WTC11 (cell line): ENCODE measurements around the gene MACROD2. TPM values are rescaled to one million over a fixed set of nuclear protein-coding genes. Genes with fewer than 3 reads are reported as not detected.

ENCODE experiments used
- ATAC-seq: fragments of 200-7000 bp; cut with Tn5 transposase; 2 replicates; pipeline ENCODE4 v1.10.0; 2021; ENCODE audit warnings: mild to moderate bottlenecking, moderate library complexity
- CTCF ChIA-PET: fragments of 300-600 bp; sonication (Branson Sonifier 250); formaldehyde crosslinking; loops from one replicate; lab custom pipeline; 2021; ENCODE audit warnings: antibody characterized with exemption; lab: Charles Lee
- POLR2A ChIA-PET: fragments of 350-600 bp; sonication (Branson Sonifier 250); formaldehyde crosslinking; loops from one replicate; lab custom pipeline; 2021; ENCODE audit warnings: antibody characterized with exemption; lab: Charles Lee
- DNase-seq: peaks from one replicate; pipeline ENCODE4 v3.0.0; 2021; ENCODE audit warnings: low spot score
- H3K27ac Mint-ChIP-seq: 2 replicates; pipeline ENCODE4 v1.8.0; 2021; ENCODE audit warnings: mixed read lengths
- H3K27me3 Mint-ChIP-seq: 2 replicates; pipeline ENCODE4 v1.8.0; 2021; ENCODE audit warnings: low read depth, mild to moderate bottlenecking, moderate library complexity, mixed read lengths
- H3K36me3 Mint-ChIP-seq: 2 replicates; pipeline ENCODE4 v1.8.0; 2021; ENCODE audit warnings: mixed read lengths
- H3K4me1 Mint-ChIP-seq: 2 replicates; pipeline ENCODE4 v1.8.0; 2022; ENCODE audit warnings: mixed read lengths
- H3K4me3 Mint-ChIP-seq: 2 replicates; pipeline ENCODE4 v1.8.0; 2021; ENCODE audit warnings: mild to moderate bottlenecking, moderate library complexity, mixed read lengths
- H3K9me3 Mint-ChIP-seq: 2 replicates; pipeline ENCODE4 v1.8.0; 2021; ENCODE audit warnings: mixed read lengths
- ARID4B ChIP-seq: sonication (generic); formaldehyde crosslinking; IDR thresholded peaks from 2 replicates; pipeline ENCODE4 v1.8.0; 2023; ENCODE audit warnings: missing genetic modification reagents, mild to moderate bottlenecking, borderline replicate concordance
- CBFB ChIP-seq: sonication (generic); formaldehyde crosslinking; IDR thresholded peaks from 2 replicates; pipeline ENCODE4 v1.8.1; 2022; ENCODE audit warnings: mild to moderate bottlenecking, low read depth, missing genetic modification reagents
- CREM ChIP-seq: sonication (generic); formaldehyde crosslinking; IDR thresholded peaks from 2 replicates; pipeline ENCODE4 v1.8.1; 2022; ENCODE audit warnings: mild to moderate bottlenecking, missing genetic modification reagents, moderate library complexity
- ERG ChIP-seq: fragments of 250-450 bp; sonication (Bioruptor Pico); IDR thresholded peaks from 2 replicates; pipeline ENCODE4 v1.8.0; 2021; ENCODE audit warnings: mild to moderate bottlenecking
- ETV6 ChIP-seq: sonication (generic); formaldehyde crosslinking; IDR thresholded peaks from 2 replicates; pipeline ENCODE4 v1.8.1; 2022; ENCODE audit warnings: mild to moderate bottlenecking, missing genetic modification reagents
- GRHL2 ChIP-seq: fragments of 250-450 bp; sonication (Bioruptor Pico); IDR thresholded peaks from 2 replicates; pipeline ENCODE4 v1.8.0; 2022; ENCODE audit warnings: mild to moderate bottlenecking, moderate library complexity; ENCODE audit not compliant: insufficient replicate concordance, severe bottlenecking
- GTF2I ChIP-seq: fragments of 250-450 bp; sonication (Bioruptor Pico); conservative IDR thresholded peaks from 2 replicates; pipeline ENCODE4 v1.4.0; 2021; ENCODE audit warnings: mild to moderate bottlenecking
- KAT7 ChIP-seq: sonication (generic); formaldehyde crosslinking; IDR thresholded peaks from 2 replicates; pipeline ENCODE4 v1.8.1; 2023; ENCODE audit warnings: missing genetic modification reagents, mild to moderate bottlenecking, borderline replicate concordance
- MXD4 ChIP-seq: fragments of 250-450 bp; sonication (Bioruptor Pico); IDR thresholded peaks from 2 replicates; pipeline ENCODE4 v1.8.0; 2021; ENCODE audit warnings: mild to moderate bottlenecking, moderate library complexity, borderline replicate concordance
- NR2C2 ChIP-seq: sonication (generic); formaldehyde crosslinking; IDR thresholded peaks from 2 replicates; pipeline ENCODE4 v1.8.0; 2022; ENCODE audit warnings: mild to moderate bottlenecking, missing genetic modification reagents
- NR3C1 ChIP-seq: sonication (generic); formaldehyde crosslinking; conservative IDR thresholded peaks from 2 replicates; pipeline ENCODE4 v1.8.1; 2023; ENCODE audit warnings: low read depth, mild to moderate bottlenecking, missing genetic modification reagents
- SOX15 ChIP-seq: fragments of 250-450 bp; sonication (Bioruptor Pico); IDR thresholded peaks from 2 replicates; pipeline ENCODE4 v1.9.0; 2021; ENCODE audit warnings: mild to moderate bottlenecking
- TCF7 ChIP-seq: sonication (generic); formaldehyde crosslinking; IDR thresholded peaks from 2 replicates; pipeline ENCODE4 v1.8.0; 2022; ENCODE audit warnings: mild to moderate bottlenecking, low read depth, missing genetic modification reagents, moderate library complexity
- ZNF121 ChIP-seq: sonication (generic); formaldehyde crosslinking; IDR thresholded peaks from 2 replicates; pipeline ENCODE4 v1.8.0; 2023; ENCODE audit warnings: missing genetic modification reagents
- ZNF423 ChIP-seq: fragments of 250-450 bp; sonication (Bioruptor Pico); IDR thresholded peaks from 2 replicates; pipeline ENCODE4 v2.1.2; 2022; ENCODE audit warnings: mild to moderate bottlenecking, moderate library complexity
- total RNA-seq: library from RNA; stranded (reverse); gene quantifications from 3 replicates; pipeline ENCODE4 v1.2.3, GENCODE V29; 2021
- TF ChIP-seq, protein P1 (sequence below): sonication (generic); formaldehyde crosslinking; IDR thresholded peaks from 2 replicates; pipeline ENCODE4 v1.8.1; 2023; ENCODE audit warnings: mild to moderate bottlenecking, missing genetic modification reagents, borderline replicate concordance
- TF ChIP-seq, protein P2 (sequence below): sonication (generic); formaldehyde crosslinking; IDR thresholded peaks from 2 replicates; pipeline ENCODE4 v1.8.0; 2022; ENCODE audit warnings: mild to moderate bottlenecking, missing genetic modification reagents
- TF ChIP-seq, protein P3 (sequence below): fragments of 250-450 bp; sonication (Bioruptor Pico); conservative IDR thresholded peaks from 2 replicates; pipeline ENCODE4 v1.9.0; 2021; ENCODE audit warnings: mild to moderate bottlenecking

Gene MACROD2
- total RNA-seq, 1 experiment from 2014 or later, result 4.1 TPM

DNA sequence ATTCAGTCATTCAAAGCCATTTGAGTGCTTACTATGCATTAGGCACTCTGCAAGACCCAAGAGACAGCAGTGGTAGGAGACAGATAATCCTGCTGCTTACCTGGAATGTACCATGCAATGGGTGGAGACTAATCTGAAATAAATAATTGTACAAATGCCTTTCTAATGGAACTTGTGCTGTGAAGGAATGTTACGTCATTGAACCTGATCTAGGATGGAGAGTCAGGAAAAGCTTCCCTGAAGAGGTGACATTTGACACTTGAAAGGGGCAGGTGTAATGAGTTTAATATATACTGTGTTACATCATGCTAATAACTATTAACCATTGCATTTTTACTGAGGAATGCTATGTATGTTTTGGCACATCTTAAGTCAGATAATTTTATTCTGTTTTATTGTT lies 833.1 kb downstream of the MACROD2 start (continued):
- TF ChIP-seq ERG (CRISPR knock-in tag), result no peak
- no peak for TF ChIP-seq ZNF423

- H3K27ac Mint-ChIP-seq, result no peak overlapping the region
- H3K27me3 Mint-ChIP-seq, result no peaks in the 10 kb centered on the region
- no peak overlapping the region for H3K4me3 Mint-ChIP-seq
- H3K36me3 Mint-ChIP-seq, result no peaks in the 10 kb centered on the region
- POLR2A ChIA-PET, result no interaction called here
- TF ChIP-seq NR2C2 (no peak), CBFB (CRISPR knock-in tag) (no peak), ZNF423 (no peak), CREM (no peak), NR3C1 (CRISPR knock-in tag) (no peak), TCF7 (no peak), GTF2I (CRISPR knock-in tag) (no peak), ZNF121 (no peak), SOX15 (CRISPR knock-in tag) (no peak), ETV6 (CRISPR knock-in tag) (no peak), ARID4B (CRISPR knock-in tag) (no peak), MXD4 (CRISPR knock-in tag) (no peak), GRHL2 (CRISPR knock-in tag) (no peak), KAT7 (CRISPR knock-in tag) (no peak)
- TF ChIP-seq, protein P1, sequence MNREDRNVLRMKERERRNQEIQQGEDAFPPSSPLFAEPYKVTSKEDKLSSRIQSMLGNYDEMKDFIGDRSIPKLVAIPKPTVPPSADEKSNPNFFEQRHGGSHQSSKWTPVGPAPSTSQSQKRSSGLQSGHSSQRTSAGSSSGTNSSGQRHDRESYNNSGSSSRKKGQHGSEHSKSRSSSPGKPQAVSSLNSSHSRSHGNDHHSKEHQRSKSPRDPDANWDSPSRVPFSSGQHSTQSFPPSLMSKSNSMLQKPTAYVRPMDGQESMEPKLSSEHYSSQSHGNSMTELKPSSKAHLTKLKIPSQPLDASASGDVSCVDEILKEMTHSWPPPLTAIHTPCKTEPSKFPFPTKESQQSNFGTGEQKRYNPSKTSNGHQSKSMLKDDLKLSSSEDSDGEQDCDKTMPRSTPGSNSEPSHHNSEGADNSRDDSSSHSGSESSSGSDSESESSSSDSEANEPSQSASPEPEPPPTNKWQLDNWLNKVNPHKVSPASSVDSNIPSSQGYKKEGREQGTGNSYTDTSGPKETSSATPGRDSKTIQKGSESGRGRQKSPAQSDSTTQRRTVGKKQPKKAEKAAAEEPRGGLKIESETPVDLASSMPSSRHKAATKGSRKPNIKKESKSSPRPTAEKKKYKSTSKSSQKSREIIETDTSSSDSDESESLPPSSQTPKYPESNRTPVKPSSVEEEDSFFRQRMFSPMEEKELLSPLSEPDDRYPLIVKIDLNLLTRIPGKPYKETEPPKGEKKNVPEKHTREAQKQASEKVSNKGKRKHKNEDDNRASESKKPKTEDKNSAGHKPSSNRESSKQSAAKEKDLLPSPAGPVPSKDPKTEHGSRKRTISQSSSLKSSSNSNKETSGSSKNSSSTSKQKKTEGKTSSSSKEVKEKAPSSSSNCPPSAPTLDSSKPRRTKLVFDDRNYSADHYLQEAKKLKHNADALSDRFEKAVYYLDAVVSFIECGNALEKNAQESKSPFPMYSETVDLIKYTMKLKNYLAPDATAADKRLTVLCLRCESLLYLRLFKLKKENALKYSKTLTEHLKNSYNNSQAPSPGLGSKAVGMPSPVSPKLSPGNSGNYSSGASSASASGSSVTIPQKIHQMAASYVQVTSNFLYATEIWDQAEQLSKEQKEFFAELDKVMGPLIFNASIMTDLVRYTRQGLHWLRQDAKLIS (CRISPR knock-in tag), result no peak
- TF ChIP-seq, protein P2, sequence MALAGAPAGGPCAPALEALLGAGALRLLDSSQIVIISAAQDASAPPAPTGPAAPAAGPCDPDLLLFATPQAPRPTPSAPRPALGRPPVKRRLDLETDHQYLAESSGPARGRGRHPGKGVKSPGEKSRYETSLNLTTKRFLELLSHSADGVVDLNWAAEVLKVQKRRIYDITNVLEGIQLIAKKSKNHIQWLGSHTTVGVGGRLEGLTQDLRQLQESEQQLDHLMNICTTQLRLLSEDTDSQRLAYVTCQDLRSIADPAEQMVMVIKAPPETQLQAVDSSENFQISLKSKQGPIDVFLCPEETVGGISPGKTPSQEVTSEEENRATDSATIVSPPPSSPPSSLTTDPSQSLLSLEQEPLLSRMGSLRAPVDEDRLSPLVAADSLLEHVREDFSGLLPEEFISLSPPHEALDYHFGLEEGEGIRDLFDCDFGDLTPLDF (CRISPR knock-in tag), result no peak
- TF ChIP-seq, protein P3, sequence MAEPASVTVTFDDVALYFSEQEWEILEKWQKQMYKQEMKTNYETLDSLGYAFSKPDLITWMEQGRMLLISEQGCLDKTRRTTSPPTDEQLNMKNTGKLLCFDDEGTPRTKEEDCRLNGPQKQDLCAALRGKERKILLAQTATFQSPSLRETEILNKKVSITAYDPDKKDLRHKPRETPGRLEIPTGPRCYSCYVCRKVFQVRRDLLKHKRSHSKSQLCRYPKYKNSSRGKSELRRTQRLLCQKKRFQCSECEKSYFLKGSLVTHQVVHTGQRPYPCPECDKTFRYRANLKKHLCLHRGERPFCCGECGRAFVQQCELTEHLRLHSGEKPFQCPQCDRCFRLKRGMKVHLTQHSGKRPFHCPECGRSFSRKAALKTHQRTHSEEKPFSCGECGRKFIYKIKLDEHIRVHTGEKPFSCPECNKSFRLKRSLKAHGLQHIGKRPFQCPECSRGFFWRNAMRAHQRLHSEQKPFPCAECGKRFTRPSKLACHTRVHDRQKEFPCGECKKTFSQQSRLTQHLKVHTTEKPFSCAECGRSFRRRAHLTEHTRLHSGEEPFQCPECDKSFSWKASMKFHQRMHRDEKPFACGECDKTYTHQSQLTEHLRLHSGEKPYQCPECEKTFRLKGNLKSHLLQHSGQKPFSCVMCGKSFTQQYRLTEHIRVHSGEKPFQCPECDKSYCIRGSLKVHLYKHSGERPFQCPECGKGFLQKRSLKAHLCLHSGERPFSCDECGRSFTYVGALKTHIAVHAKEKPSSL (CRISPR knock-in tag), result no peak
- TF ChIP-seq, all 79 proteins: peak for 0
- ATAC-seq (no peak), DNase-seq (no peak)
- H3K4me1 Mint-ChIP-seq, result peaks cover 7% of the 10 kb centered on the region
- H3K9me3 Mint-ChIP-seq, result no peaks in the 10 kb centered on the region
- CTCF ChIA-PET, result no interaction called here
Observed at GRCh38 chr20:14829906-14830305, 834.6 kb downstream of the MACROD2 start.
